GM18858 (cell line): ENCODE results near the gene ANO3.
"Not testable (repeated sequence)": the region's sequence is repeated elsewhere in the genome, so short reads cannot be mapped to it uniquely, and the experiment has no call there.

ENCODE experiments used
- ATAC-seq: cut with Tn5 transposase; IDR thresholded peaks from one replicate; pipeline ENCODE4 v1.9.1; 2021; ENCODE audit not compliant: unreplicated experiment

Gene ANO3

GRCh38 chr11:26331911-26332571, at the start of gene ANO3:
ANO3 (plus strand) TSS chr11:26332130; CDS start chr11:26332276, 146 bp downstream.
- ATAC-seq: peak; percentile 90

- ATAC-seq: no peak
Observed at GRCh38 chr11:26283852-26284408, 48.0 kb upstream of the ANO3 start.

- ATAC-seq: no peak
Observed at GRCh38 chr11:26285608-26286007, 46.3 kb upstream of the ANO3 start.

- ATAC-seq: no peak
Observed at GRCh38 chr11:26286472-26287066, 45.4 kb upstream of the ANO3 start.

GRCh38 chr11:26287067-26287518, 44.8 kb upstream of the ANO3 start:
- no peak for ATAC-seq

- peak; percentile 86 for ATAC-seq
Observed at GRCh38 chr11:26297189-26297975, 34.5 kb upstream of the ANO3 start.

GRCh38 chr11:26316372-26316771, 15.6 kb upstream of the ANO3 start:
- not testable (repeated sequence) for ATAC-seq

- no peak for ATAC-seq
Observed at GRCh38 chr11:26319906-26320305, 12.0 kb upstream of the ANO3 start.

GRCh38 chr11:26321516-26321915, 10.4 kb upstream of the ANO3 start:
- ATAC-seq: no peak

- ATAC-seq: no peak
Observed at GRCh38 chr11:26322335-26323067, 9.4 kb upstream of the ANO3 start.

- no peak for ATAC-seq
Observed at GRCh38 chr11:26323837-26324236, 8.1 kb upstream of the ANO3 start.

GRCh38 chr11:26324270-26324669, 7.7 kb upstream of the ANO3 start:
- no peak for ATAC-seq

GRCh38 chr11:26326793-26327400, 5.0 kb upstream of the ANO3 start:
- no peak for ATAC-seq

GRCh38 chr11:26329206-26329605, 2.7 kb upstream of the ANO3 start:
- ATAC-seq: no peak

- ATAC-seq: no peak
Observed at GRCh38 chr11:26330262-26330661, 1.7 kb upstream of the ANO3 start.

- ATAC-seq: no peak
Observed at GRCh38 chr11:26332572-26332915, 614 bp downstream of the ANO3 start.

GRCh38 chr11:26333906-26334305, 2.0 kb downstream of the ANO3 start:
- ATAC-seq: no peak

GRCh38 chr11:26335903-26336302, 4.0 kb downstream of the ANO3 start:
- ATAC-seq: no peak

- no peak for ATAC-seq
Observed at GRCh38 chr11:26344647-26345046, 12.7 kb downstream of the ANO3 start.

GRCh38 chr11:26348776-26349175, 16.8 kb downstream of the ANO3 start:
- no peak for ATAC-seq

GRCh38 chr11:26350002-26350401, 18.1 kb downstream of the ANO3 start:
- no peak for ATAC-seq
